Muscle of back (tissue), 11 donors: ENCODE results near the gene PKP4. TPM values are rescaled to one million over a fixed set of nuclear protein-coding genes. Genes with fewer than 3 reads are reported as not detected.

Source experiments
- DNase-seq, 3 donors: peaks; one replicate each; pipeline versions ENCODE4 v3.0.0 to v3.0.0-alpha.2; 2013
- polyA plus RNA-seq, 10 donors: library from polyadenylated mRNA; unstranded; fragments of 120-200 nt; gene quantifications; one replicate each; pipeline ENCODE4 v1.2.1, GENCODE V29; 2013; ENCODE audit not compliant: insufficient read length in 10 of 10

PKP4 gene
- polyA plus RNA-seq, 10 donors, result 22.5 to 40.8 (median 27.9) TPM

DNA sequence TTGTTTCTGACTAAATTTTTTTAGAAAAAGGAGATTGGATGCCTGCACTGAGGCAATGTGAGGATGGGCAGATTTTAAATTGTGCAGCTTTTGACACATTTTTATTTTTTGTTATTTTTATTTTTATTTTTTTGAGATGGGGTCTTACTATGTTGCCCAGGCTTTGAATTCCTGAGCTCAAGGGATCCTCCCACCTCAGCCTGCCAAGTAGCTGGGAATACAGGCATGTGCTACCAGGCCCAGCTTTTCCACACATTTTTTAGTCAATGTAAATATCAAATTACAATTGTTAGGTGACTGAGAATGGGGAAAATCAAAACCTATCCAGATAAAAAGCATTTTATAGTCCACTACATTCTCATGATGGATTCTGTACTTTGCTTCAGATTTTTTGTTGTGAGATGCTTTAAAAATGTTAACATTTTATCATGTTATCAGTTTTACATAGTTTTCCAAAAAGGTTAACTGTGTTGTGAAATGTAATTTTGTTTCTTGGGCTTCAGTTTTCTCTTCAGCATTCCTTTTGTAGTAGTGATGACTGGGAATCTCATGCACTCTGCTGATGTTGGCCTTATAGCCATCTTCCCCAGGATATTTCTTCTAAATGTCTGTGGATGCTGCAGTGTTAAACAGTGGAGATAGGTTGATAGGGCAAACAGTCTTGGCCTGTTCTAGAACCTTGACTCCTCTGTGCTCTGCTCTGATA, 41.4 kb downstream of the PKP4 start:
- no peak for DNase-seq

- no peak for DNase-seq
Observed at GRCh38 chr2:158498749-158499136, 42.0 kb downstream of the PKP4 start.

DNA sequence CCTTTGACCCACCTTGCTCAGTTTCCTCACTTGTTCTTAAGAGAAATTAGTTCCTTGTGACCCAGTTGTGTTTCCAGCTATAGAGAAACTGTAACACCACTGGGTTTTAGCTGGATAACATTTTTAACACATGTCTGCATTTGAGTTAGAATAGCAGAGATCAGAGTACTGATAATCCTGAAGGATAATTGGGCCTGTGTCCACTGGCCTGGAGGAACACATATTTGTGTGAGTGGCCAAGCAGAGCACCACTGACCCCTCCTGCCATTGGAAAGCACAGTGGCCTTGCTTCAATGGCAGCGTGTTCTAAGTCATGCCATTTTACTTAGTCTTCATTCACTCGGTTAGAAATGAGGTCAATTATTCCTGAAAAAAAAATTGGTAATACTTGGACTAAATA, 42.6 kb downstream of the PKP4 start:
- no peak for DNase-seq

GRCh38 chr2:158500333-158500732, 43.6 kb downstream of the PKP4 start:
- DNase-seq, result no peak

GRCh38 chr2:158501301-158501700, 44.5 kb downstream of the PKP4 start:
- DNase-seq, result no peak

GRCh38 chr2:158502974-158503373, 46.2 kb downstream of the PKP4 start:
- DNase-seq, result peak; percentile 52 to 91 (median 68)

DNA sequence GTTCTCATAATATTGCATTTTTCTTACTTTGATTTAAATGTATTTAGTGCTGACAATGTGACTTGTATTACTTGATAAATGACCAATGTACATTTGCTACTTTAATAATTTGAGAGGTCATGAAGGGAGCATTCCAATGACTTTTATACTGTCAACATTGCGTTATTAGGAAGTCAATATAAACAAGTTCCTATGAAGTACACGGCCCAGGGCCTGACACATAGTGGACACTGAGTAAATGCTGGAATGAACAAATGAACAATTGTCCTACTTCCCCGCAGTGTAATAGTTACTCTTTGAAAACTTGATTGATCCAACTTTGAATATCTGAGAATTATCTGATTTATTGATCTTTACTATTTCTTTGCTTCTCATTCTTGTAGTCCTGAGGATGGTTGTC, 47.3 kb downstream of the PKP4 start:
- no peak for DNase-seq

- no peak for DNase-seq
Observed at GRCh38 chr2:158505448-158505934, 48.7 kb downstream of the PKP4 start.

- DNase-seq, result no peak
Observed at GRCh38 chr2:158507141-158507540, 50.4 kb downstream of the PKP4 start.

DNA sequence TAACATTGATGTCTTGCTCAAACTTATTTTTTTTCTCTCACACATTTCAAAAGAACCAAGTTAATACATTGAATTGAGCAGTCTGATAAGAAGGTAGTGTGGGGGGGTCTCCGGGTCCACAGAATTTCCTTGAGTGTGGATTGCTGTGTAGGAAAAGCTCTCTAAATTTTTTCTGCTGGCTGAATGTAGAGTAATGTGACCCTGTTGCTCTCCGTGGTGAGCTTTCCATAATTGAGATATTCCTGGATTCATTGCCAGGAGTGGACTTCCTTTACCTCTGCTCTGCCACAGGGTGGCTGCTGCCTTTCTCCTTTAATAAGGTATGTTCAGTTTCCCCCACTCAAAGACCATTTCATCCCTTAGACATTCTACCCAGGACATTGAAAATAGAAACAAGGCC, 50.9 kb downstream of the PKP4 start:
- DNase-seq, result no peak

DNA sequence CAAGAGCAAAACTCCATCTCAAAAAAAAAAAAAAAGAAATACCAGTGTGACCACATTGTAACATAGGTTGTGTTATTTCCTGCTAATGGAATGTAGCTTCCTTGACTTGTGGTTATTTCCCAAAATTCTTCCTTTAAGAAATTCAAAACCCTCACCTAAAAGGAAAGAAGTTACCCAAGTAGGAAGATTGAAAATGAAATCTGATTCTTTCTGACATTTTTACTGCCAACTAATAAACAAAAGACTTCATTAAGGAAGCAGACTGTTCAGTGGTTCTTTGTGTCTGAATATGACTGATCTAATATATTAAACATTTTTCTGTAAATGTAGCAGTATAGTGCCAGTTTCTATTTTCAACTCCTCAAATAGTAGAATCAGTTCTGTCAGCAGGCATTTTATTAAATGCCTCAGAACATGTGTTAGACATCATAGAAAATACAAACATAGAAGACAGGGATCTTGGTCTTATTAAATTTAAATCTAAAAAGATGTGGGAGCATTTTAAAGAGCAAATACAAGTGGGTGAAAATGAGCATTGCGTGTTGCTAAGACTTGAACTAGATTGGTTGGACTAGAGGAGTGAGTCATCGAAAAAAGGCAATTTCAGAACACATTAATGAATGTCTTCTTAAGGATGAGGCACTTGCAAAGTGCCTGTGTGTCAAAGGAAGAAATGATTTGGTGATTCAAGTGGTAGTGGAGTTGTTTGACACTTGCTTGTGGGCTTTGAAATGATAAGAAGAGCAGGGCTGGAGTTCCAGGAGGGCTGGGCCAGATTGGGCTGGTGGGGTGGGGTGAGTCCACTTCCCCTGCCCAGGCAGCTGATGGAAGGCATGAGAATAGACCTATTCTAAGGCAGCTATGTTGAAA, 53.4 kb downstream of the PKP4 start:
- no peak for DNase-seq

- DNase-seq, result no peak
Observed at GRCh38 chr2:158510887-158511286, 54.1 kb downstream of the PKP4 start.

DNA sequence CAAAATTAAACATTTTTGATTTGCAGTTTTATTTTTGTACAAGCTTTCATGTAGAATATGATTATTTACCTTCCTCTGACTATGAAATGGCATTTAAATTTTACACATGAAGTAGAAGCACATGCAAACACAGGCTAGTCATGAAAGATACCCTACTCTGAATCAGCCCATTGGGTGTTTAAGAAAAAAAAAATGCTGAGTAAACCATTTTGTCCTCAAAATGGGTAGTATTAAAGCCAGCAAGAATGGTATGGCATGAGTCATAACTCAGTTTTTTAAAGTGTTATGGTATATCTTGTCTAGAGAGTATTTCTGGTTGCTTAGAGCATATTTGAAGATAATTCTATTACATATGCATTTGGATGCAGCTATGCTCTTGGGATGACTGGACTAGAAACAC, 55.0 kb downstream of the PKP4 start:
- no peak for DNase-seq

DNA sequence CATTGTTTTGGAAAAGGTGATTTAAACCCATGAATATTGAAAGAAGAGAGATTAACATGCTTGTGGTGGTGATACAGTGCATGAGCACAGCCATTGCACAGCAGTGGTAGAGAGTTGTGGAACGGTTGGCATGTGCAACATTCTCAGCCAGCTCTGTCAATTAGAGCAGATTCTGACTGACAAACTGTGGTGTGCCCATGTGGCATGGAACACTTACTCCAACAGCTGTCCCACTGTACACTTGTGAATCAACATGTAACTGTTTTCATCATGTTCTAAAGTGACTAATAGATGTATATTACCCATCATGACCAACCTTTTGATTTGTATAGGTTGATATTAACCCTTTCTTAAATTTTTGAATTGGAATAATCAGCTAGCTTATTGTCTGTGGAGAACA, 55.6 kb downstream of the PKP4 start:
- DNase-seq, result peak in 1 of 3 donors; percentile 11

GRCh38 chr2:158513841-158514240, 57.1 kb downstream of the PKP4 start:
- no peak for DNase-seq

DNA sequence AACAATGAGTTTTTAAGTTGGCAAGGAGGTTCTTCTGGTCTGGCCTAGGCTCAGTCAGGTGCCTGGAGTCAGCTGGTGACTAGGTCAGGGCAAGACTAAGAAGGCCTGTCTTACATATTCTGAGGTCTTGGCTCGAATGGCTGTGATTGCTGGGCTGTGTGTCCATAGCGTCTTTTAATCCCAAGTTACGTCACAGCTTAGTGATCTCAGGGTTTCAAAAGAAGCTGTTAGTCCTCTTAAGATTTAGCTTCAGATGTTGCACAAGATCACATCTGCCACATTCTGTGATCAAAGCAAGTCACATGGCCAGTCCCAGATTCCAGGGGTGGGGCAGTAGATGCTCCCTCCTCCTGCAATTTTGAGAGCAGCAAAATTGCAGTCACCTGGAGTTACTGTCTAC, 61.3 kb downstream of the PKP4 start:
- no peak for DNase-seq

- DNase-seq, result no peak
Observed at GRCh38 chr2:158519481-158519880, 62.7 kb downstream of the PKP4 start.

GRCh38 chr2:158529379-158530259, 72.9 kb downstream of the PKP4 start:
- DNase-seq, result peak in 1 of 3 donors; percentile 41

- DNase-seq, result no peak
Observed at GRCh38 chr2:158530829-158531228, 74.1 kb downstream of the PKP4 start.

- DNase-seq, result no peak
Observed at GRCh38 chr2:158533009-158533408, 76.3 kb downstream of the PKP4 start.

- DNase-seq, result peak; percentile 44 to 59 (median 53)
Observed at GRCh38 chr2:158539176-158540005, 82.6 kb downstream of the PKP4 start.
